DMS153 treated with DMSO at 0.1 percent for 48 hours (cell line): ENCODE data around the gene LAMC1.
A peak's percentile ranks its signal among the peaks of the same experiment; 100 is the strongest.
"Not testable (repeated sequence)": the region's sequence is repeated elsewhere in the genome, so short reads cannot be mapped to it uniquely, and the experiment has no call there.

ENCODE experiments used
- DNase-seq: peaks from one replicate; lab custom pipeline; 2025; ENCODE audit not compliant: unreplicated experiment; lab: John Stamatoyannopoulos, UW

LAMC1 gene

GRCh38 chr1:183043254-183043653 lies 20.0 kb downstream of the LAMC1 start:
- no peak for DNase-seq

DNA sequence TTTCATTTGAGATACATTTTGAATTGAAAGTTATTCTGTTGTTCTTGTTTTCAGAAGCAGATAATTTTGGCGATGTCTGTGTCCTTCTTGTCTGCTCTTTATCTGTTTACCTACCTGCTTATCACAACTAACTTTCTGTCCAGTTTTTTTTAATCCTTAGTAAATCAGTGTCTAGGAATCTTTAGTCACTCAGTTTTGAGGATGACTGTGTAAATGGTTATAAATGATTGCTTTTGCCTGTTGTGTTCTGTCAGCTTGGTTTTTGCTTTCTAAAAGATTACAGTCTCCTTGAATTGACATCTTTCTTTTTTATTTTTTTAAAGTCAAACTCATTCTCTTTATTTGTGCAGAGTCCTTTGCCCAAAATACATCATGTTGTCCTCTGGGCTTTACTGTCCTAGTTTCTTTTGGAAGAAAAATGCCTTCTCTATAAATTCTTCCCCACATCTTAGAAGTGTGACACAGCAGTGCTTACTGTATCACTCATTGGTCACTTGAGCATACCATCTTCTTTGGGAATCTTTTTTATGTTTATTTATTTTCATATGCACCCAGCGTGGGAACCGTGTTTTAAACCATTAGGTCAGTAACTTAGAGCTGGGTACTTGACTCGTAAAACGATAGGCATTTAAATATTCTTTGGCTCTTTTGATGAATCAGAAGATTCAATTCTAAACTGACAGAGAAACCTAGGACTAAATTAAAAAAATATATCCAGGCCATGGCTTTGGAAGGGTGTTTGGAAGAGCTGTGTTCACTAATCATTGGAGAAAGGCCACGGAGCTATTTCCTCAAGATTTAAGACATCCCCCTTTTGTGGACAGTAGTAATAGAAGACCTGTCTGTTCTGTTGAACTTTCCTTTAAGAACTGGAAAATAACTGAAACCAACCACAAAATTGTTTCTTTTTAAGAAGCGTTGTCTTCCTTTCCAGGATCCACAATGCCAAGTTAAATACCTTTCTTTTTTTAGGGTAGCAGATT lies 20.9 kb downstream of the LAMC1 start:
- no peak for DNase-seq

GRCh38 chr1:183044893-183045649 lies 21.9 kb downstream of the LAMC1 start:
- no peak for DNase-seq

GRCh38 chr1:183048087-183049085 lies 25.2 kb downstream of the LAMC1 start:
- DNase-seq = no peak

DNA sequence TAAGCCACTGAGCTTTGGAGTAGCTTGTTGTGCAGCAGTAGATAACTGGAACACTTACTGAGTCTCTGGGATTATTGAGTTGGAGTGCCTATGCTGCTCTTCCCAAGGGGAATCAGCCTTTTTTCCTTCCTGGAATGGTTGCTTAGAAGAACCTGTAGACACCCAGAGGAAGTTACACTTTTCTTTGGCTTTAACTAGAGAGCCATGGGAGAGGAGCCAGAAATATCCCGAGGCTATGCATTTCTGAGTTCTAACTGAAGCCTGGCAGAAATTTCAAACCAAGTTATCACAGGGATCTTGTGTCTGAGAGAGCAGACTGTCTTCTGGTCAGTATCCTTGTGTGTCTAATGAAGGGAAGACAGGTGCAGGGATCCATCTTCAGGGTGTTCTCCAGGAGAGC lies 28.3 kb downstream of the LAMC1 start:
- no peak for DNase-seq

DNA sequence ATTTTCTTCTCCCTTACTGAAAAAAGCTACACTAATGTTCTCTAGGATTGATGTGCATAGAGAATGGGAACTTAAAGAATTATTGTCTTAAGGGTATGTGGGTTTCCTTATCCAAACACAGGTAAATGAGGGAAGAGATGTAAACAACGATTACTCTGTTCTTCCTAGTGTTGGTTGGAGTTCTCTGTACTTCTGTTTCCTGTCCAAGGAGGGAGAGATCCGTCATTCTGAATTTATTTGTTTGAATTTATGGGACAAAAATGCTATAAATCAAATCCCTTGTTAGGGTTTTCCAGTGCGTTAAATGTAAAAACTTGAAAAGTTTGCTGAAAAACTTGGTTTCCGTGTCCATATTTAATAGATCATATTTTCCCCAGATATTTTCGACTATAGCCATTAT lies 29.6 kb downstream of the LAMC1 start:
- DNase-seq = no peak

GRCh38 chr1:183058851-183059502 lies 35.8 kb downstream of the LAMC1 start:
- no peak for DNase-seq

DNA sequence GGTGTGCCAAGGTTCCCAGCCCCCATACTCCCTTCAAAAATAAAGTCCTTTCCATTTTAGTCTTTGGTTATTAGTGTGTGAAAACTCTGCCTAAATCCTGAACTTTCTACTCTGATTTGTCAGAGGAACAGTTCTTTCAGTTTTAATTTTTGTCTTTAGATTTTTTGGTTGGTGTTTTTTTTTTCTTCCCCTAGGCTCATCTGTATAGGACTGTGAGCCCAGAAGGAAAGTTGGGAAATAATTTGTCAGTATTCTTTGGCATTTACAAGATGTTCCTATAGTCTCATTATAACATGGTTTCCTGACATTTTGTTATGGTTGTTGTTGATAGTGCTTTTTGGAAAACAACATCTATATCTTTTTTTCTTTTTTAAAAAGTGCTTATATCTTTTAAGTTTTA lies 38.0 kb downstream of the LAMC1 start:
- DNase-seq = no peak

- no peak for DNase-seq
Observed at GRCh38 chr1:183063349-183063748, 40.1 kb downstream of the LAMC1 start.

- DNase-seq = no peak
Observed at GRCh38 chr1:183065168-183065706, 42.0 kb downstream of the LAMC1 start.

GRCh38 chr1:183066432-183066831 lies 43.2 kb downstream of the LAMC1 start:
- DNase-seq = not testable (repeated sequence)

DNA sequence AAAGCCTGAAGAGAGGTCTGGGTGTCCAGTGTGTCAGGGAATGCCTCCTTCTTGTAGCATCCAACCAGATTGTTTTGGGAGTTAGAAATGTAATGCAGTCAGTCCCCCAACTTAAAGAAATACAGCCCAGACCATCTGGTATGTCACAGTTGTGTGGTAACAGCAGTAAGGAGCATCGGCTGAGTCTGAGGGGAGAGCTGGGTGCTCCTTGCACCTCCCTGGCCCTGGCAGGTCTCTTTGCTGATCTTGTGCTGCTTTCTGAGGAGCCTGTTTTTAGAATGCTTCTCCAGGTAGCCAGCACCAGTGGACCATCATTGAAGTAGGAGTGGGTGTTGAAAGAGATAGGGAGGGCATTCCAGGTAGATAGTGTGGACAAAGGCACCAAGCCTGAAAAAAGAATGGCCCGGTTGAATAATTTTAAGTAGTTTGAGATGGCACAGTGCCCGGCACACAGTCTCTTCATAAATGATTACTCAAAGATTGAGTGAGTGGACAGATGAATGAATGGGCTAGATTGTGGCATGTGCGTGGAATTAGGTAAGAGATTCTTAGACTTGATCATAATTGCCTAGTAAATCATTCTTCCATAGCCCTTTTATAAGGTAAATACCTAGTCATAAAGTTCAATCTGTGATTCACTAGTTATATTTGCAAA lies 46.5 kb downstream of the LAMC1 start:
- peak; percentile 37 for DNase-seq

DNA sequence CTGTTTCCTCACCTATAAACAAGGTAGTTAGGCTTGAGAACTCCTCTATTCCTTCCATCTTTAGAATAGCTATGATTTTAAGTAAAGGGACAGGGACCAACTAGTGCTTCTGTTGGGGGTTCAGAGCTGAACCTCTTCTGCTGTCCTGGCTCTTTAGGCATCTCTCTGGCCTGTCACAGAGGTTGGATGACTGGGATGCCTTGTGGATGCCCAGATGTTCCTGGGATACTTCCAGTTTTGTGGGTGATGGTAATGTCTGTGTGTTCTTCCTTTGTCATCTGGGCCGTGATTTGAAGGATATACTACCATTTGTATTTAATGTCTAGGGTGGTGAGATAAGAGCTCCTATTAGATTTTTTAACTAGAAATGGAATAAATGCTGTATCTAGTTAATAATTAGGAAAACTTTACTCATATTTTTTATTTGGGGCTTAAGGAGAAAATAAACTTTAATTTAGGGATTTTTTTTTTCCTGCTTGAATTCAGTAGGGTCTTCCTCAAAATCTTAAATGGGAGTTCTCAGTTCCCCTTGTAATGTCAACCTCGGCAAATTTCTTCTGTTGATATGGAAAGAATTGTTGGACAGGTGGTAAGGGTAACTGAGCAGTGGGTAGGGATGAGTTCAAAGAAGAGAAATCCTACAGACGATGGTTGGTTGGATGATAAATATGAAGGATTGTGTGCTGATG lies 47.2 kb downstream of the LAMC1 start:
- no peak for DNase-seq

DNA sequence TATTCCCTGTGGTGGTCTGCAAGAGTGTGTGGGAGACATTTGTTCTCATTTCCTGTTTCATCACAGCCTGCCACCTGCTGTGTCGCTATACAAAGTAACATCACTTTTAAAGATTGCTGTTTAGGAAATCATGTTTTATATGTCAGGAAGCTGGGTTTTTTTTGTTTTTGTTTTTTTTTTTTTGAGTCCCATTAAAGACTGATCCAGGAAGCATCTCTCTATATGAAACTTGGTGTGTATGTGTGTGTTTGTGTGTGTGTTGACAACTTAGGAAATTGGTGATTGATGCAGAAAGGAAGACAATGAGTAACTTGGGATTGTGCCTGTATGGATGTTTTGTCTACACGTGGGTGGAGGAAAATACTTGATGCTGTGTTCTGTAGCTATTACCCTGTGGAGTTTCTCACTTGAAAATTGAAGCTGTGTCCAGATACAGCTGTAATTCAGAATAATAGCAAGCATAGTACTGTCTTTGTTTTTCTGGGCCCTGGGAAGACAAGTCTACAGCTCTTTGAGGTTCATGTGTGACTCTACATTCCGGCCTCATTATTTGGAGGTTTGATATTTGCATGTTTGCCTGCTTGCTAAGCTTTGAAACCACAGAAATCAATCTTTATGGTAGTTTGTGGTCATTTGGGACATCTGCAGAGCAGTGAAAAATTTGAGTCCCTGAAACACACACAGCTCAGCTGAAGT lies 47.9 kb downstream of the LAMC1 start:
- DNase-seq = no peak

GRCh38 chr1:183072595-183072994 lies 49.4 kb downstream of the LAMC1 start:
- not testable (repeated sequence) for DNase-seq

DNA sequence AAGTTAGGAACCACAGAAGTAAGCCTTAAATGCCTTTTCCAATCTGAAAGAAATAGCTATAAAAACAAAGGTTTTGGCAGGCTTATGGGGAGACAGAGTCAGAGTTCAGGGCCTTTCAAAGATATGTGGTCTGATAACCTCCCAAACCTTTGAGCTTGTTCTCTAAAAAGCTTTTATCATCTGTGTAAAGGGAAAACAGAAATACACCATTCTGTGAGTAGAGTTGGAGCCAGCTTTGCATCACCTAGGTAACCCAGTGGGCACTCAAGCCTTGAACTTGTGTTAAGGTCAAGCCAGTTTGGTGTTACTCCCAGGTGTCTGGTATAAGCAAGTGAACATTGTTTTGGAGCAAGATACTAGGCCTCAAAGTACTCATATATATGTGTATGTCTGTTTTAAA lies 50.1 kb downstream of the LAMC1 start:
- no peak for DNase-seq

DNA sequence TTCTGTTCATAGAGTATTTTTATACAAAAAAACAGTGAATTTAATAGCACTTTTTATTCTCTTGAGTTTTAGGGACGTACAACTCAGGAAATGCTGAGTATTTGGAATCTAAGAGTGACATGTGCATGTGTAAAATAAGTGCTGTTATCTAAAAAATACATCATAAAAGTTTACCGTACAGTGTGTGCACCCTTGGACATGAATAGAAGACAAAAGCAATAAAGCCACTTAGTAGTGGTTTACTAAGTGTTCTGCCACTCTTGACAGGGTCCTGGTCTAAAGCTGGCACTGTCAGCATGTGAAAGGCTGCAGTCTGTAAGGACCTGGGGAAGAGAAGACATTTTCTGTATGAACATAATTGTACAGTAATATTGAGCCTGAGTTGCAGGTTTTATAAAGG lies 51.0 kb downstream of the LAMC1 start:
- DNase-seq = no peak

DNA sequence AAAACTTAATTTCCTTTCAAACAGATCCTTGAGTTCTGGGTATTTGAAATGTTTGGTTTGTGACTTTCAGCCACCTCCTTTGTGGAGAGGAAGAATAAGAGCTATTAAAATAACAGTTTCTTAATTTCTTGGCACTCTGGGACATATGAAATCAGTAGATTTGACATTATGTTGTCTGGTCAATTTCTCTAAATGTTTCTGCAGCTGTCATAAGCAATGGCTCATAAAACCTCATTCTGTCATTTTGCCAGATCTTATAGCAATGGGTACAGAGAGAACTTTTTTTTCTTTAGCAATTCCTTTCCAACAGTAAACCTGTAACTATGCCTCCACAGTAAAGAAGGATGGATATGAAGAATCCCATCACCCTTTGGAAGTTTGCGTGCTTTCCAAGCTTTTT lies 52.6 kb downstream of the LAMC1 start:
- no peak for DNase-seq
